HG02885 (cell line): ENCODE data around the gene PPP6R2.

Source experiments
- ATAC-seq: cut with Tn5 transposase; IDR thresholded peaks from one replicate; pipeline ENCODE4 v1.9.1; 2021; ENCODE audit warnings: mild to moderate bottlenecking; ENCODE audit not compliant: unreplicated experiment, poor library complexity

The PPP6R2 gene

DNA sequence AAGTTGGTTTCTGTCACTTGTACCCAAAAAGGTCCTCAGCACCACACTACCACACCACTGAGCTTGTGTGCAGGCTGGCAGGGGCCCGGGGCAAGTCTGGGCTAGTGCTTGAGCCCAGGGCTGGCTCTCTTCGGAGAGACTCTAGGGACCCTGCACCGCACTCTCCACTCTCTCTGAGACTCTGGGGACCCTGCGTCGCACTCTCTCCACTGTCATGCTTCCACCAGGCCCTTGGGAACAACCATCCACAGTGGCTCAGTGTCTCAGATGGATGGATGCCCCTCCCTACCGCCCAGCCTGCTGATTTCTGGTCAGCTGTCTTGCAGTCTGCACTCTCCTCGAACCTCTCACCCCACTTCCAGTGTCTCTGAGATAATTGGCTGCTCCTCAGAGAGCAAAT lies 133.7 kb downstream of the PPP6R2 start:
- no peak for ATAC-seq

DNA sequence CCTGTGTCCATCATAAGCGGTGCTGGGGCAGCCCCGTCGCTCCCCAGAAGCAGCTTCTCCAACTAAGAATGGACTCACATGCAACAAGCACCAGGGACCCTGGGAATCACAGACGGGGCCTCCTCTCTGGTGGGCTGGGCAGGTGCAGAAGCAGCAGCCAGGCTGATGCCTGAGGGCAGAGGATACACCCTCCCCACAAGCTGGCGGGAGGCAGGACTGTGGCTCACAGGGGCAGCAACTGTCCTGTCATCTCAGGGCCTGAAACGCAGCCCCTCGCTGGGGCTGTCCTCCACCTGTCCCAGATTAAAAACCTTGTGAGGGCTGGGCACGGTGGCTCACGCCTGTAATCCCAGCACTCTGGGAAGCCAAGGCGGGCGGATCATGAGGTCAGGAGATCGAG lies 134.8 kb downstream of the PPP6R2 start:
- ATAC-seq, result no peak

DNA sequence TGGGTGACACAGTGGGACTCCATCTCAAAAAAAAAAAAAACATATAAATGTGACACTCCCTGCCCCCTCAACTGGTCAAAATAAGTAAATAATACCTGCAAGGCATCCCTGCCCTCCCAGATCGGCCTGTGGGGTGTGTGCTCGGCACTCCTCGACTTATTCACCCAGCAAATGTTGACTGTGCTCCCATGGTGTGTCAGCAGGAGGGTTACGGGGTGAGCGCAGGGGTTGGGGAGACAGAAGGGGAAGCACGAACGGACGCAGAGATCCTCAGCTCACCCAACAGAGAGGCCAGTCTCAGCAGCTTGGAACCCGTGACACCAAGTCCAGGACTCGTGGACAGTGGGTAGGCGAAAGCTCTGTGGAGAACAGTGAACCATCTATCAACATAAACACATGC lies 136.6 kb downstream of the PPP6R2 start:
- no peak for ATAC-seq

DNA sequence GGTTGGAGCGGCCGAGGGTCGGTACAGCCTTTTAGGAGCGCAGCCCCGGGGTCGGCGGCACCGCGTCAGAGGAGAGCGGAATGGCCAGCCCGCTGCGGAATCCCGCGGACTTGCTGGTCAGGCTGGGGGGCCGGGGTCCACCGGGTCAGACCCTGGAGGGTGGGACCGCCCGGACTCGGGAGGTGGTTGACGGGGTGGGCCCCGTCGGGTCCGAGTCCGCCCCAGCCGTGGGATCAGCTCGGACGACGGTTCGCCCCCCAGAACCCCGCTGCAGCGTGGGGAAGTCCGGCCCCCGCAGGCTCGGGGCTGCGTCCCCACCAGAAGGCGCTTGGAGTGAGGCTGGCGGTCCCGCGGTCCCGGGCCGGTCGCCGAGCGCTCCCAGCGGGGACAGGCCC lies 137.9 kb downstream of the PPP6R2 start:
- ATAC-seq, result no peak

DNA sequence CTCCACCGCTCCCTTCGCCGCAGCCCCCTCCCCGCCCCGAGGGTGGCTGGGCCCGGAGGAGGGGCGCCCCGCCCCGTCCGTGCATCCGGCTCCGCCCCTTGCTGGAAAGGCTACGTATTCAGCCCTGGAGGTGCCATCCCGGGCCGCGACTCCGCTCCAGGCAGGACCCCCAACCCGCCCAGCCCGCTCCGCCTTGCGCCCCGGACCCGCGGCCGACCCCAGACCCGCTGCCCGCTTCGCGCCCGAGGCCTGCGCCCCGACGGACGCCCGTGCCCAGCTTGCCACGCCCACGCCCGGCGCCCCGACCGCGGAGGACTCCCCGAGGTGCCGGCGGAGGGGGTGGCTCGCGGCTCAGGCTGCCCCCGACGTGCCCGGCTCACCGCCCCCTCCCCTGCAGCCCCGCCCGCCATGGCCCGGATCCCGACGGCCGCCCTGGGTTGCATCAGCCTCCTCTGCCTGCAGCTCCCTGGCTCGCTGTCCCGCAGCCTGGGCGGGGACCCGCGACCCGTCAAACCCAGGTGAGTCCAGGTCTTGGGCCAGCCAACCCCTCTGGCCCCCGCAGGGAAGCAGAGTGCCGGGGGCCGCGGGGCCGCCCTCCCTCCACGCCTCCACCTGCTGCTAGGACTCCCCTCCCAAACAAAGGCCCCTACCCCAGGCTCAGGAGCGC lies 138.4 kb downstream of the PPP6R2 start, which contains the start of gene ADM2:
Gene ADM2, plus strand, starts transcription at position 104 of the 667 bp plus-strand sequence. Its CDS starts 305 bp downstream, at position 409.
- no peak for ATAC-seq

DNA sequence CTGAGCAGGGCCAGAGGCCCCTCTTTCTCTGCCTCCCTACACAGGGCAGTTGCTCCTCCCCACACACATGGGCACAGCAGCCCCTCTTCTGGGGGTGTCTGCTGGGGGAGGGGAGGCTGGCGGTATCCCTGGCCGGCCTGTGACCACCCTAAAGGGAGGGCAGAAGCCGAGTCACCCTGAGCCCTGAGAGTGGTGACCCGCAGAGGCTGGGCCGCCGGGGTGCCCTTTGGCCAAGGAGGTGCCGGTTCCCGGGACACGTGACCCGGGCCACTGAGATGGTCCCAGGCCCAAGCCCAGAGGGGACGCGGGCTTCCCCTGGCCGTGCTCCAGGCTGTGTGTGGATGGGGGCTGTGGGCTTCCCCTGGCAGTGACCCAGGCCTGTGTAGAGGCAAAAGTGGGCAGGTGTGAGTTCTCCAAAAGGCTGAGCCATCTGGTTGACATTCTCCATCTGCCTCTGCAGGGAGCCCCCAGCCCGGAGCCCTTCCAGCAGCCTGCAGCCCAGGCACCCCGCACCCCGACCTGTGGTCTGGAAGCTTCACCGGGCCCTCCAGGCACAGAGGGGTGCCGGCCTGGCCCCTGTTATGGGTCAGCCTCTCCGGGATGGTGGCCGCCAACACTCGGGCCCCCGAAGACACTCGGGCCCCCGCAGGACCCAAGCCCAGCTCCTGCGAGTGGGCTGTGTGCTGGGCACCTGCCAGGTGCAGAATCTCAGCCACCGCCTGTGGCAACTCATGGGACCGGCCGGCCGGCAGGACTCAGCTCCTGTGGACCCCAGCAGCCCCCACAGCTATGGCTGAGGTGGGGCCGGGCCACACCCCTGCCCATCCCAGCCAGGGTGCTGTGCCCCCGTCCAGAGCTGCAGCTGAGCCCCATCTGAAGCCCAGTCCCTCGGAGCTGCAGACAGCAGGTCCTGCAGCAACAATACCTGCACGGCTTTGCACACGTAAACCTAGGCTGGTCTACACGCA lies 139.3 kb downstream of the PPP6R2 start:
- no peak for ATAC-seq

DNA sequence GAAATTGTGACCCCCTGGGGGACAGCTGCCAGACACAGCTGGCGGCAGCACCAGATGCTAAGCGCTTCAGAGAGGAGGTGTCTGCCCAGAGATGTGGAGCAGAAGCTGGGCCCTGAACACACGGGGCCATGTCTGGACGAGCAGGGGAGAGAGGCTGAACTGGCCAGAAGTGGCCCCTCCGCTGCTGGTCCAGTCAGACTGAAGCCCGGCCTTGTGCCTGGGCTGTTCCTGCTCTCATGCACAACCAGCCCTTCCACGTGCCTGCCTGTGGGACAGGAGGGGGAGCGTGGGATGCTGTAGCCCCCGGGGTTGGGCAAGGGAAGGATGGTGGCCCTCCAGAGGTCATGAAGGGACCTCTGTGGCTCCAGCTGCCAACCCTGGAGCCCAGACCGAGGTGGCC lies 140.0 kb downstream of the PPP6R2 start:
- no peak for ATAC-seq

DNA sequence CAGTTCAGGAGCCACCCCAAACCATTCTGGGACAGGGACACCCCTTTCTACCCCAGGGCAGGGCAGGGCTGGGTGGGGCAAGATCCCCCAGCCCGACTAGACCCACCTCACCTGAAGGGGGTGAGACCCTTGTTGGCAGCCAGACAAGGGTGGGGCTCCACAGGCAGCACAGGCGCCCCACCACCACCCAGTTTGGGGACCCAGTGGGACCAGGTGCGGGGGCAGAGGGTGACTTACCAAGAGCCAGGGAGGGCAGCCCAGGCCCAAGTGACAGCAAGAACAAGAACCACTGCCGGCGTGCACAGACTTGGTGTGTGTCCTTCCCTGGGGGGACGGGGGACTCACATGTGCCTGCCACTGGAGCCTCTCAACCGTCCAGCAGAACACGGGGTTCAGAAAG lies 140.4 kb downstream of the PPP6R2 start:
- ATAC-seq, result no peak

DNA sequence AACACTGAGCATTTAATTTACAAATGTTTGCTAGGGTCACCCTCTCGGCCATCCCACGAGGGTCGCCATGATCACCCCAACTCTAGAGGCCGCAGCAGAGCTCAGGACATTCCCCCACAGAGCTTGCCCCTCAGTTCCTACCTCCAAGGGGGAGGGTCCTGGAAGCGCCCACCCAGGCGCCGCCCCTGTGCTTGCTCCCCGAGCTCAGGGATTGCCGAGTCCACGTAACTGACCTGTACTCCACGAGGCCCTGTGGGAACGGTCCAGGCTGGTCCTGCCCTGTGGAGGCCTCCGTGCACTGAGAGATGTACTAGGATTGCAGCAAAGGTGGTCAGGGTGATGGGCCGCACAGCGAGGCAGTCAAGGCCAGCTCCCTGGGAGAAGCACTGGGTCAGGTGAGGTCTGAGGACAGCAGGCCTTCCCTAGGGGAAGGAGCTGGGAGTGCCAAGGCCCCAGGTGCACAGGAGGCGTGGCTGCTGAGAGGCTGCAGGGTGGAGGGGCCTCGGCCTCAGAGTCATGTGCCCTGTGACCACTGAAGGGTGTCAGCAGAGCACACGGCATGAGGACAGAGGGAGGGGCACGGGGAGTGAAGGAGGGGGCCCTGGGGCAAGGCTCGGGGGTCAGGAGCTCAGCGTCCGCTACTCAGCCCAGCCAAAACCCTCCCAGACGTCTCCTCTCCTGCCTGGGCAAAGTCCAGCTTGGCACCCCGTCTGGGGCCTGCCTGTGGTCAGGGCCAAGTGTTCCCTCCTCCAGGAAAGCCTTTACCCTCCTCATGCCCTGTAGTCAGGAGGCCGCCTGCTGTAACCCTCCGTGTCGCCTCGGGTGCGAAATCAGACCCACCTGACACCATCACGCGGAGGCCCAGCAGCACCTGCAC lies 141.1 kb downstream of the PPP6R2 start:
- no peak for ATAC-seq

DNA sequence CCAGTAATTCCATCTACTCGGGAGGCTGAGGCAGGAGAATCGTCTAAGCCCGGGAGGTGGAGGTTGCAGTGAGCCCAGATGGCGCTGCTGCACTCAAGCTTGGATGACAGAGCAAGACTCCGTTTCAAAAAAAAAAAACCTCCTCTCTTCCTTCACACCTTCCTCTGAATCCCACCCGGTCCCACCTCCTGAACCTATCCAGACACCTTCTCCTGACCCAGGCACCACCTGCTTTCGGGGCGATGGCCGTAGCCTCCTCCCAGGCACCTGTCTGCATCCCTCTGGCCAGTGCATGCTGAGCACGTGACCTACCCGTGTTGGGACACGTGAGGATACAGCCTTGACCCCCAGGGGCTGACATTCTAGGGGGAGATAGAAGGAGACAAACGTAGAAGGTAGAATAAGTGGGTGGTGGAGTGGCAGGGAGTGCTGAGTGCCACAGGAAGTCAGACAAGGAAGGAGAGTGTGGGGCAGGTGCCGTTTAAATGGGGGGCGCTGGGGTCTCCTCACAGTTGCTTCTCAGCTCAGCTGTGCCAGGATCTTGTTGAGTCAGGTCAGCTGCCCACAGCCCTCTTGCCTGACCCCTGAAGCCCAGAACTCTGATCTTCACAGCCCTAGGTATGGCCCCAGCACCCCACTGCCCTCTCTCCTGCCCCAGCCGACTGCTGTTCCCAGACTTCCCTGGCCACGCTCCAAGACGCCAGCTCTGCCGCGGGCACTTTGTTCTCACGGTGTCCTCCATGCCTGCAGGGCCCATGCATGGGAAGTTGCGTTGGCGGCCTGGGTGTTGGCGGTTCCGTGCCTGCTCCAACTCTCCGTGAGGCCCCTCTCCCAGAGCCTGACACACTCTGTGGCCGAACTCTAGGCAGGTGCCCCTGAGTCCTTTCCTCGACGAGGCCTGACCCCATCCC lies 142.3 kb downstream of the PPP6R2 start:
- no peak for ATAC-seq

DNA sequence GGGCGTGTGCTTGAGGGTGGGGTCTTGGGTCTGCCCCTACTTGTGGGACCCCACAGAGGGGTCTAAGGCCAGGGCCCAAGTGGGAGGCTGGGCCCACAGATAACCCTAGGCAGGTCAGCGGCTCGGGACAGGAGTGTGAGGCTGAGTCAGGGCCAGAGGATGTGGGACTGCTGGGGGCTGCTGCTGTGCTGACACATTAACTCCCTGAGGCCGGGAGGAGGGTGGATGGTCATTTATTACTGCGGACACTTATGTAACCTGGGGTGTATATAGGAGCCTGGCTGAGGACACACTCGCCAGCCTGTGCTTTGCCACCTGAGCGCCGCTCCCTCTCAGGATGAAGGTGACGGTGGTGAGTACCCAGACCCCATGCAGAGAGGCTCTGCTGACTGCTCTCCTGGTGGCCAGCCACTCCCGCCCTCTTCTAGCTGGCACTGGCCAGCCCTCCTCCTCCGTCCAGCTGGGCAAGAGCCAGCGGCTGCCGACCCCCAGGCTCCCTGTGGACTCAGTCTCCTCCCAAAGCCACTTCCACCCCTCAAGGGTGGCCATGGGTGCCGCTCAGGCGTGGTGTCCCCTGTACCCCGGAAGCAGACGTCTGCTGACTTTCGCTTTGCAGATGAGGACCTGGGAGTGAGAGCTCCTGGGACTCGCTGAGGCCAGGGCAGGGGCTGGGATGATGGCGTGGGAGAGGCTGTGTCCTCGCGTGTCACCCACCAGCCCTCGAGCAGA lies 143.6 kb downstream of the PPP6R2 start, which contains the start of gene MIOX:
Gene MIOX, plus strand, starts transcription at position 299 of the 729 bp plus-strand sequence. Its CDS starts 39 bp downstream, at position 338.
- no peak for ATAC-seq

DNA sequence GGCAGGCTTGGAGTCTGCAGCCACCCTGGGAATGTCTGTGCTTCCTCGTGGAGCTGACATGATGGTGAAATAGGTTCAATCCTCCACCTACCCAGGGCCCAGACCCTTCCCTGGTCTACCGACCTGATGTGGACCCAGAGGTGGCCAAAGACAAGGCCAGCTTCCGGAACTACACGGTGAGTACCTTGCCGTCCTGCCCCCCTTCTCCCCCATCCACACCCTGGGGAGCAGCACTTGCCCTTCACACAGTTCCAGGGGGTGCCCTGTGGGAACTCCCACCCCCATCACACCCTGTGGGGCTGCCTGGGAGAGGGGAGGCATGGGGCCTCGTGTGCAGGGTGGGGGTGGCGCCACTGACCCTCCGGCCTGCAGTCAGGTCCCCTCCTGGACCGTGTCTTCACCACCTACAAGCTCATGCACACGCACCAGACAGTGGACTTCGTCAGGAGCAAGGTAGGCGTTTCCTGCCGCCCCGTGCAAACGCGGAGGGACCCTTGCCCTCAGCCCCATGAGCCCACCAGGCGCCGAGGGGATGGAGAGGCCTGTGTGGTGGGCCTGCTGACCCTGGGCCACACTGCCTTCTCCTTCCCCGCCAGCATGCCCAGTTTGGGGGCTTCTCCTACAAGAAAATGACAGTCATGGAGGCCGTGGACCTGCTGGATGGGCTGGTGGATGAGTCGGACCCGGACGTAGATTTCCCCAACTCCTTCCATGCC lies 144.3 kb downstream of the PPP6R2 start:
- ATAC-seq, result no peak

DNA sequence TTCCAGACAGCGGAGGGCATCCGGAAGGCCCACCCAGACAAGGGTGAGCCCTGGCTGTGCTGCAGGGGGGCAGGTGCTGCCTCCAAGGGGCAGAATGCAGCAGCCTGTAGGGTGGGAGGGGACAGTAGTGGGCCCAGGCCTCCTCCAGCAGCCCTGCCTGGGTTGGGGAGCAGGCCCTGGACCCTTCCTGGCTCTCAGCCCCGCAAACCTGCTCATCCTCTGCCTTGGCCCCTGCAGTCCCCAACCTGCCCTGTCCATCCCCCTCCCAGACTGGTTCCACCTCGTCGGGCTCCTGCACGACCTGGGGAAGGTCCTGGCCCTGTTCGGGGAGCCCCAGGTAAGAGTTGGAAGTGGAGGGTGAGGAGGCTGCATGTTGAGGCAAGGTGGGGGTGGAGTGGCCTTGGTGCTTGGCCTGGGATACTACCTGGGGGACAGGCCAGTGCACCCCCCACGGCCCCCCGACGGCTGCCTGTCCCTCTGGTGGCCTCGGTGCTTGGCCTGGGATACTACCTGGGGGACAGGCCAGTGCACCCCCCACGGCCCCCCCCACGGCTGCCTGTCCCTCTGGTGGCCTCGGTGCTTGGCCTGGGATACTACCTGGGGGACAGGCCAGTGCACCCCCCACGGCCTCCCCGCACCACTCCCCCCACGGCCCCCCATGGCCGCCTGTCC lies 145.0 kb downstream of the PPP6R2 start:
- ATAC-seq, result no peak

DNA sequence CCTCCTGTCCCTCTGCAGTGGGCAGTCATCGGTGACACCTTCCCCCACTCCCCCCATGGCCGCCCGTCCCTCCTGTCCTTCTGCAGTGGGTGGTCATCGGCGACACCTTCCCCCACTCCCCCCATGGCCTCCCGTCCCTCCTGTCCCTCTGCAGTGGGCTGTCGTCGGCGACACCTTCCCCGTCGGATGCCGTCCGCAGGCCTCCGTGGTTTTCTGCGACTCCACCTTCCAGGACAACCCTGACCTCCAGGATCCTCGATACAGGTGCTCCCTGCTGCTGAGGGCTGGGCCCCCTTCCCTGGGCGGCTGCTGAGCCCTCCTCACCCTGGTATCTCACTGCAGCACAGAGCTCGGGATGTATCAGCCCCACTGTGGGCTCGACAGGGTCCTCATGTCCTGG lies 145.8 kb downstream of the PPP6R2 start:
- ATAC-seq, result no peak

DNA sequence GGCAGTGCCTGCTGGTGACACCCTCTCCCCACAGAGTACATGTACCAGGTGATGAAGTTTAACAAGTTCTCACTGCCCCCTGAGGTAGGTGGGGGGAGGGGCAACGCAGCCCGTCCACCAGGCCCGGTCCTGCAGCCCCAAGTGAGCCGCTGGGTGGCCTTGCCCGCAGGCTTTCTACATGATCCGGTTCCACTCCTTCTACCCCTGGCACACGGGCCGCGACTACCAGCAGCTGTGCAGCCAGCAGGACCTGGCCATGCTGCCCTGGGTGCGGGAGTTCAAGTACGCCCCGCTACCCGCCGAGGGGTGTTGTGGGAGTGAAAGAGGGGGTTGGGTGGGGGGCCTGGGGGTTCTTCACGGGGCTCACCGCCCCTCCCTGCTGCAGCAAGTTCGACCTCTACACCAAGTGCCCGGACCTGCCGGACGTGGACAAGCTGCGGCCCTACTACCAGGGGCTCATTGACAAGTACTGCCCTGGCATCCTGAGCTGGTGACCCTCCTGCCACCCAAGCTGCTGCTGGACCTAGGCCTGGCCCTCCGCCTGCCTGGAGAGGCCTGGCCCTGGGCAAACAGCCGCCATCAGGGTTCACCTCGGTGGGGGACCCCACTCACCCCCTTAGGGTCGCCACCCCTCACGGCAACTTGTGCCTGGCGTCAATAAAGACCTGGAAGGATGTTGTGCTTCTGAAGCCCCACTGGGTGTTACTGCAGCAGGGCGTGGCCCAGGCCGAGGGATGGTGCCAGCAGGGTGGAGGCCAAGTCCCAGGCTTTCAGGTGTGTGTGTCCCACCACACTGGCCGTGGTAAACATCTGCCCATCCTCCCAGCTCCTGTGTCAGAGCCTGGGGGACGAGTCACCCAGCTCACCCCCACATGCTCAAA lies 146.5 kb downstream of the PPP6R2 start:
- no peak for ATAC-seq

DNA sequence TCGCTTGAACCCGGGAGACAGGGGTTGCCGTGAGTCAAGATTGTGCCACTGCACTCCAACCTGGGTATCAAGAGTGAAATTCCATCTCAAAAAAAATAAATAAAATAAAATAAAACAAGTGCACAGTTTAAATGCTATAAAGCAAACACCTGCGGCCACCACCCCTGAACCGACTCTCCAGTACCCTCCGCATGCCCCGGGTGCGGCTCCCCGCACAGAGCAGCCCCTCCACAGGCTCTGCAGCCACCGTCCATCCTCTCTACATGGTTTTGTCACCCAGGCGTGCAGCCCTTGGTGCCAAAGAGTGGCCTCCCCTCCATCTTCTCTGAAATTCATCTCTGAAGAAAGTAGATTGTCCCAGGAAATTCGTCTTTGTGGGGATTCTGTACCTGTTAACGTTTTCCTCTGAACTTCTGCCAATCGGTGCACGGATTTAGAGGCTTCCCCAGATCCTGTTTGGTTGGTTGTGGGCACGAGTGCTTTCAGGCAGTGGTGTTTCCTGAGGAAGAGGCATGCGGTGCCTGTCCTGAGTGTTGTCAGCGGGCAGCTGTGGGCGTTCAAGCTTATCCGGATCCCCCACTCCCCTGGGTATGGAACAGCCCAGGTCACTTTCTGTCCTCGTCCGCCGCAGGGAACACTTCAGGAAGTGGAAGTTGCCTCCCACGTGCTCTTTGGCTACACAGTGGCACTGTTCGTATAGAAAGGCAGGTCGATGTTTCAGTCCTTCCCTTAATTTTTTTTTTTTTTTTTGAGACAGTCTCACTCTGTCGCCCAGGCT lies 147.6 kb downstream of the PPP6R2 start:
- no peak for ATAC-seq
